ENCODE data around the gene HAP1. TPM values are rescaled to one million over a fixed set of nuclear protein-coding genes. Genes with fewer than 3 reads are reported as not detected.
"Not testable (repeated sequence)": the region's sequence is repeated elsewhere in the genome, so short reads cannot be mapped to it uniquely, and the experiment has no call there.

HAP1 gene
- total RNA-seq, 4 donors from 2014 or later, result 0.34 to 0.94 (median 0.53) TPM

DNA sequence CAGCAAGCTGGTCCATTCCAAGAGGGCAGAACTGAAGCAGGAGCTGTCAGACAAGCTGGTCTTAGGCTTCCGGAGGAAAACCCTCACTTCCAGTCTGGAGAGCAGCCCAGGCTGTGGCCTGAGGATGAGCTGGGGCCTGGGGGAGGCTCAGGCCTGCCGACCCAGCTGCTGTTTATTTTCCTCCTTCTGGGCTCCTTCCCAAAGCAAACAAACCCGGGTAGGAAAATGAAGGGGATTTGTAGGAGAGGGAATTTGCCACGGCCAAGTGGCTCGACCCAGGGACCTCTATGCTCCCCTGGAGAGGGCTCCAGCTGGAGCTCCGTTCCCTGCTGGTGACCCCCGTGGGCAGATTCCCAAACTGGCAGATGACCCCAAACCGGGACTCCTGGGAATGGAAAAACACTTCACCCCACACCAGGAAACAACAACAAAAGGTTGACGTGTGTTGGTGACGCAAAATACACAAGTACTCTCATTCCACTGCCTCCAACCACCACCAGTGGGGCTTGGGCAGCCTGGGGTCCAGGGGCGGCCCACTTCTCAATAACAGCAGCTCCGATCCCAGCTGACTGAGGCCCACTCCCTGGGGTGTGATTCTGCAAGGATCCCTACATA, 43.2 kb upstream of the HAP1 start:
- H3K4me1 ChIP-seq, result peaks cover 54 to 100% (median 91%) of the 10 kb centered on the region in 3 donors
- H3K36me3 ChIP-seq, result peaks cover 0 to 32% (median 0%) of the 10 kb centered on the region in 3 donors
- H3K27ac ChIP-seq, result peak overlapping the region; percentile 88 to 99 (median 95)
- TF ChIP-seq, protein P1, sequence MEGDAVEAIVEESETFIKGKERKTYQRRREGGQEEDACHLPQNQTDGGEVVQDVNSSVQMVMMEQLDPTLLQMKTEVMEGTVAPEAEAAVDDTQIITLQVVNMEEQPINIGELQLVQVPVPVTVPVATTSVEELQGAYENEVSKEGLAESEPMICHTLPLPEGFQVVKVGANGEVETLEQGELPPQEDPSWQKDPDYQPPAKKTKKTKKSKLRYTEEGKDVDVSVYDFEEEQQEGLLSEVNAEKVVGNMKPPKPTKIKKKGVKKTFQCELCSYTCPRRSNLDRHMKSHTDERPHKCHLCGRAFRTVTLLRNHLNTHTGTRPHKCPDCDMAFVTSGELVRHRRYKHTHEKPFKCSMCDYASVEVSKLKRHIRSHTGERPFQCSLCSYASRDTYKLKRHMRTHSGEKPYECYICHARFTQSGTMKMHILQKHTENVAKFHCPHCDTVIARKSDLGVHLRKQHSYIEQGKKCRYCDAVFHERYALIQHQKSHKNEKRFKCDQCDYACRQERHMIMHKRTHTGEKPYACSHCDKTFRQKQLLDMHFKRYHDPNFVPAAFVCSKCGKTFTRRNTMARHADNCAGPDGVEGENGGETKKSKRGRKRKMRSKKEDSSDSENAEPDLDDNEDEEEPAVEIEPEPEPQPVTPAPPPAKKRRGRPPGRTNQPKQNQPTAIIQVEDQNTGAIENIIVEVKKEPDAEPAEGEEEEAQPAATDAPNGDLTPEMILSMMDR (IDR thresholded peaks at IDR 0.05), result peak in 1 of 6 experiments; percentile 18
- TF ChIP-seq POLR2A (IDR thresholded peaks at IDR 0.05), result no peak
- no peak for DNase-seq
- no peaks in the 10 kb centered on the region for H3K9me3 ChIP-seq
- H3K27me3 ChIP-seq, result no peaks in the 10 kb centered on the region
- WGBS, 2 donors, result 11% methylated on average over 5 of the region's 12 CpGs; no CpG with 5 or more reads in 1 of the 2 donors
- intact Hi-C loops (cut with DNase I), result no loop called here
- peak overlapping the region in 2 of 4 donors; percentile 13 to 21 for H3K4me3 ChIP-seq

DNA sequence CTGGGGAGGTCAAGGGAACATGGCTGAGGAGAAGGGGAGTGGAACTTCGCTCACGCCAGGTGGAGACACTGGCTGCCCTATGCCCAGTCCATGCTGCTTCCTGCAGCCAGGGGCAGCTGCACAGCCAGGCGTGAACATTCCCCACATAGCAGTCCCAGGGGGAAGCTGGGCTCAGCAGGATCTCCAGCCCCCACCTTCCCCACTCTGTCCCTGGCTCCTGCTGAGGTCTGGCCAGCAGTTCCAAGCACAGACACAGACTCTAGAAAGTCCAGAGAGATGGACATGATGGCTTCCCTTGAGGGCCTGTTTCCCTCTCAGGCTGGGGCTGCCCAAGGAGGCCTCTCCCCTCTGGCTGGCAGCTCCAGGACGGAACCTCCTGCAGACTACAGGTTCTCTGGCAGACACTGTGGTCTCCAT, 42.7 kb upstream of the HAP1 start:
- Histone ChIP-seq H3K27ac (peak overlapping the region; percentile 88 to 99 (median 95)), H3K36me3 (peaks cover 0 to 28% (median 0%) of the 10 kb centered on the region in 3 donors), H3K9me3 (no peaks in the 10 kb centered on the region), H3K4me3 (peak overlapping the region in 2 of 4 donors; percentile 13 to 21), H3K4me1 (peaks cover 54 to 100% (median 89%) of the 10 kb centered on the region in 3 donors), H3K27me3 (no peaks in the 10 kb centered on the region)
- DNase-seq, result no peak
- TF ChIP-seq POLR2A (IDR thresholded peaks at IDR 0.05), result no peak
- TF ChIP-seq, protein P1 (IDR thresholded peaks at IDR 0.05), result peak in 4 of 6 experiments; percentile 14 to 27 (median 20)
- intact Hi-C loops (cut with DNase I), result no loop called here
- WGBS, 2 donors, result 50 to 67% methylated on average over 1 to 2 of the region's 4 CpGs

DNA sequence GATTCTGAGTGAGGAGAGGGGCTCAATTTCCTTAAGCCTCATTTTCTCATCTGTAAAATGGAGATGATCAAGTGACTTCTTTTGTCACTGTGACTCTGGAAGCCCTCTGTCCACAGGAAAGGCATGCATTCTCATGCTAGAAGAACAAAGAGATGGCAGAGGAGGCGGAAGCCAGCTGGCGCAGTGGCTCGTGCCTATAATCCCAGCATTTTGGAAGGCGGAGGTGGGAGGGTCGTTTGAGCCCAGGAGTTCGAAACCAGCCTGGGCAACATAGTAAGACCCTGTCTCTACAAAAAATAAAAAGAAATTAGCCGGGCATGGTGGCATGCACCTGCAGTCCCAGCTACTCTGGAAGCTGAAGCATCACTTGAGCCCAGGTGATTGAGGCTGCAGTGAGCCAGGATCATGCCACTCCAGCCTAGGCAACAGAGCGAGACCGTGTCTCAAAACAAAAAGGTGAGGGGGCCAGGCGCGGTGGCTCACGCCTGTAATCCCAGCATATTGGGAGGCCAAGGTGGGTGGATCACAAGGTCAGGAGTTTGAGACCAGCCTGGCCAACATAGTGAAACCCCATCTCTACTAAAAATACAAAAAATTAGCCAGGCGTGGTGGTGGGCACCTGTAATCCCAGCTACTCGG, 41.9 kb upstream of the HAP1 start:
- Histone ChIP-seq H3K4me3 (peak overlapping the region in 2 of 4 donors; percentile 7), H3K27ac (peak overlapping the region; percentile 75 to 99 (median 95)), H3K36me3 (peaks cover 2 to 34% (median 5%) of the 10 kb centered on the region in 3 donors), H3K4me1 (peaks cover 58 to 100% (median 88%) of the 10 kb centered on the region in 3 donors)
- intact Hi-C loops (cut with DNase I); DNase-seq; H3K27me3 ChIP-seq; H3K9me3 ChIP-seq: not testable (repeated sequence)
- 65 to 66% methylated on average over 14 of the region's 14 CpGs for WGBS, 2 donors

DNA sequence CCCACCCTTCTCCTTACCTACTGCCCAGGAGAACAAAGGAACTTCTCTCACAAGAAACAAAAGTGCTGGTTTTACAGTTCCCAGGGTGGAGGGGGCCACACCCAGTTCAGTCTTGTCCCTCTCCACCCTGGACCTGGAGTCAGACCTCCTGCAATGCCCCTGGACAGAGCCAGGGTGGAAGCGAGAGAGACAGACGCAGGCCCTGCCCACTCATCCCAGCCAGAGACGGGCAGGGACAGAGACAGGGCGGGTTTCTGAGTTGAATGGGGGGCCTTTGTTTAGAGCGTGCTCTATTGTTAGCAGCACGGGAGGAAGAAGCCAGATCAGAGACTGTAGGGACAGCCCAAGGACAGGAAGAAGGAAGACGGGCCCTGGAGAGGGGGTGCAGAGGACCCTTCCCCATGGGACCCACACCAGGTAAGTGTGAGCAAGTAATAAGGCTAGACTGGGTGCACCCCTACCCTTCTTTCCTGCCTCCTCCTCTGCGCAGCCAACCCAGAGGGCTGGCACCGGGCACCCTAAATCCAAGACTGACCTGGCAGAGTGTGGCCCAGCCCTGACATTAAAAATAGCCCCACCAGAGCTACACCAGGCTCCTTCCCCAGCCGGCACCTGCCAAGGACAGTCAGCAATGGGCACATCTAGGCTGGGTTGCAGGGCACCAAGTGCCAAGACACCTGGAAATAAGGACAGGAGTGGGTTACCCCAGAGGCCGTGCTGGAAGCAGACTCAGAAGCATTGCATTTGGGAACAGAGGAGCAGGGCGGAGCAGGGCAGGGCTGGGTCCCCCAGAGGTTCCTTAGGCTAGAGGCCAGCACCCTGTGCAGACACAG, 41.2 kb upstream of the HAP1 start:
- DNase-seq, result no peak
- intact Hi-C loops (cut with DNase I), result no loop called here
- H3K9me3 ChIP-seq, result no peaks in the 10 kb centered on the region
- no peaks in the 10 kb centered on the region for H3K27me3 ChIP-seq
- peak overlapping the region in 2 of 4 donors; percentile 7 for H3K4me3 ChIP-seq
- H3K4me1 ChIP-seq, result peaks cover 59 to 100% (median 89%) of the 10 kb centered on the region in 3 donors
- TF ChIP-seq POLR2A (IDR thresholded peaks at IDR 0.05), result peak in 1 of 4 donors; percentile 26
- TF ChIP-seq, protein P1 (IDR thresholded peaks at IDR 0.05), result no peak
- H3K36me3 ChIP-seq, result peaks cover 9 to 42% (median 13%) of the 10 kb centered on the region in 3 donors
- H3K27ac ChIP-seq, result peak overlapping the region; percentile 75 to 99 (median 95)
- WGBS, 2 donors, result 53 to 66% methylated on average over 3 to 9 of the region's 12 CpGs

DNA sequence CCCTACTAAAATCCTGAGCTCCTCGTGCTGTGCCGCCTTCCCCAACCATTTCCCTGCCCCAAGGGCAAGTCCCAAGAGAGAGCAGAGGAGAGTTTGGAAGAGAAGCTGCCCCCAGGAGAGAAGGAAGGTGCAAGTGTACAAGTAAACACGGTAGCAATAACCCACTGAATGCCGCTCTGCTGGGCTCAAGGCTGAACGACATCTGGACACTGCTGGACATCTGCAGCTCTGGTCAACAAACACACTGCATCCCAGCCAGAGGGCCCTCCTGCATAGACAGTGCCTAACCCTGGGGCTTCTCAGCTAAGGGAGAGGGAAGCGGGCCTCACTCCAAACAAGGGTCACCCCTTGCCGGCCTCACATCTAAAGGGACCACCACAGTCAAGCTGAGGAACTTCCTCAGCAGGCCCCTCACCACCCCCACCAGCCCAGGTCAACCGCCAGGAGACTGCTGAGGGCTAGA, 39.3 kb upstream of the HAP1 start:
- no peak for DNase-seq
- Histone ChIP-seq H3K4me3 (peak overlapping the region in 3 of 4 donors; percentile 24 to 42 (median 29)), H3K27ac (peak overlapping the region; percentile 92 to 99 (median 96)), H3K36me3 (peaks cover 20 to 61% (median 29%) of the 10 kb centered on the region in 3 donors), H3K27me3 (no peaks in the 10 kb centered on the region), H3K9me3 (no peaks in the 10 kb centered on the region), H3K4me1 (peaks cover 59 to 88% (median 72%) of the 10 kb centered on the region in 3 donors)
- TF ChIP-seq, protein P1 (IDR thresholded peaks at IDR 0.05), result no peak
- TF ChIP-seq POLR2A (IDR thresholded peaks at IDR 0.05), result no peak
- 39 to 50% methylated on average over 3 to 5 of the region's 8 CpGs for WGBS, 2 donors
- intact Hi-C loops (cut with DNase I), result no loop called here

Measured in esophagus squamous epithelium (tissue), 5 donors.